ENCODE results near the gene KANK3. TPM values are rescaled to one million over a fixed set of nuclear protein-coding genes. Genes with fewer than 3 reads are reported as not detected.

KANK3 gene
- total and polyA plus RNA-seq, 10 of the 15 experiments (the other 5 are each of a cell fraction or from before 2014, with no cell fraction given), result 0.03 to 0.93 (median 0.22) TPM; not detected in 1

- WGBS (ENCODE audit: insufficient coverage, insufficient replicate concordance, low lambda C conversion rate, missing lambda C conversion rate), result 1% methylated on average over 20 of the region's 28 CpGs
- in situ Hi-C loops (cut with MboI), result no loop called here
- Histone ChIP-seq H2AFZ (ENCODE audit: control insufficient read depth, low read depth, low read length) (peak overlapping the region; percentile 46), H3K27ac (ENCODE audit: control insufficient read depth, insufficient read depth) (peak overlapping the region; percentile 98), H3K4me1 (ENCODE audit: control insufficient read depth, insufficient read depth, low read length) (peaks cover 11% of the 10 kb centered on the region), H4K20me1 (ENCODE audit: control insufficient read depth, insufficient read depth) (peaks cover 5% of the 10 kb centered on the region), H3K9me3 (replicated peaks; ENCODE audit: control insufficient read depth, insufficient read depth, low read length) (no peaks in the 10 kb centered on the region; the same call in 2 of the 3 replicates), H3K27me3 (replicated peaks in 1 of 2; ENCODE audit: control insufficient read depth in 2 of 2, insufficient read depth in 2 of 2, low read length in 1 of 2) (no peaks in the 10 kb centered on the region), H3K9ac (ENCODE audit: control insufficient read depth, insufficient read depth, low read length) (peak overlapping the region; percentile 96), H3K36me3 (ENCODE audit: control insufficient read depth in 2 of 2, insufficient read depth in 2 of 2, low read length in 1 of 2) (peaks cover 0 to 3% of the 10 kb centered on the region in 2 experiments; a peak in 1 of 4 replicates), H3K4me3 (peak overlapping the region; percentile 70), H3K4me2 (ENCODE audit: control insufficient read depth, insufficient read depth) (peak overlapping the region; percentile 93), H3K79me2 (ENCODE audit: control insufficient read depth, insufficient read depth, low read length) (peaks cover 22% of the 10 kb centered on the region)
- ChIA-PET RAD21 (ENCODE audit: unreplicated experiment) (interaction anchor here (0.6 to 1.6 kb wide), 5 partner anchors 23 to 181 kb away, joined by 3 to 5 read pairs (median 4); partner anchors contain the start of genes CERS4, MARCHF2 and ZNF414), SMC1A (ENCODE audit: uncharacterized antibody, unreplicated experiment) (interaction anchor here (0.8 kb wide), 1 partner anchor 23 kb away, joined by 3 read pairs; no protein-coding TSS in a partner anchor), POLR2A (interaction anchor here (0.5 to 3.0 kb wide), 9 partner anchors 9 to 447 kb away, joined by 3 to 11 read pairs (median 4); partner anchors contain the start of genes HNRNPM, MARCHF2, TIMM44 and ZNF414), CTCF (interaction anchor here (1.0 to 1.6 kb wide), 7 partner anchors 22 to 123 kb away, joined by 3 to 14 read pairs (median 4); partner anchors contain the start of genes MARCHF2 and ZNF414)
- no peak for TF ChIP-seq RCOR1 (conservative IDR thresholded peaks at IDR 0.05; ENCODE audit: low read depth, low read length)
- TF ChIP-seq POLR2AphosphoS2 (IDR thresholded peaks at IDR 0.05; ENCODE audit: low read depth, low read length), result no peak
- TF ChIP-seq HDGF (IDR thresholded peaks at IDR 0.05), result peak; percentile 65; the same call in 1 of the 2 replicates
- no peak for TF ChIP-seq MTA2 (IDR thresholded peaks at IDR 0.05; ENCODE audit: low read depth)
- 0 out of 2 replicates have a peak, but pooled peaks have one; percentile 3 for TF ChIP-seq YY1 (IDR thresholded peaks at IDR 0.05; ENCODE audit: low read depth, low read length)
- TF ChIP-seq ESRRA (IDR thresholded peaks at IDR 0.05; ENCODE audit: low read length), result no peak
- peak; percentile 27; the same call in 1 of the 2 replicates for TF ChIP-seq IKZF1 (conservative IDR thresholded peaks at IDR 0.05)
- peak; percentile 74 for TF ChIP-seq SP1 (IDR thresholded peaks at IDR 0.05; ENCODE audit: low read depth, low read length)
- TF ChIP-seq ZNF274 (IDR thresholded peaks at IDR 0.05; ENCODE audit: insufficient read depth, insufficient read length), result no peak
- TF ChIP-seq RFX5 (IDR thresholded peaks at IDR 0.05; ENCODE audit: low read depth, low read length), result 0 out of 2 replicates have a peak, but pooled peaks have one; percentile 25
- TF ChIP-seq POLR2A (IDR thresholded peaks at IDR 0.05; ENCODE audit: low read depth, low read length), result peak; percentile 72
- 0 out of 2 replicates have a peak, but pooled peaks have one; percentile 34 for TF ChIP-seq CREB1 (IDR thresholded peaks at IDR 0.05; ENCODE audit: low read depth)
- 0 out of 2 replicates have a peak, but pooled peaks have one; percentile 33 for TF ChIP-seq NFYB (IDR thresholded peaks at IDR 0.05; ENCODE audit: insufficient read depth, low read depth, low read length)
- TF ChIP-seq HDAC6 (IDR thresholded peaks at IDR 0.05; ENCODE audit: unreplicated experiment), result no peak
- TF ChIP-seq, protein P1, sequence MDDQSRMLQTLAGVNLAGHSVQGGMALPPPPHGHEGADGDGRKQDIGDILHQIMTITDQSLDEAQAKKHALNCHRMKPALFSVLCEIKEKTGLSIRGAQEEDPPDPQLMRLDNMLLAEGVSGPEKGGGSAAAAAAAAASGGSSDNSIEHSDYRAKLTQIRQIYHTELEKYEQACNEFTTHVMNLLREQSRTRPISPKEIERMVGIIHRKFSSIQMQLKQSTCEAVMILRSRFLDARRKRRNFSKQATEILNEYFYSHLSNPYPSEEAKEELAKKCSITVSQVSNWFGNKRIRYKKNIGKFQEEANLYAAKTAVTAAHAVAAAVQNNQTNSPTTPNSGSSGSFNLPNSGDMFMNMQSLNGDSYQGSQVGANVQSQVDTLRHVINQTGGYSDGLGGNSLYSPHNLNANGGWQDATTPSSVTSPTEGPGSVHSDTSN (IDR thresholded peaks at IDR 0.05; ENCODE audit: insufficient replicate concordance, low read depth, low read length), result peak; percentile 40
- no peak for TF ChIP-seq SUPT20H (IDR thresholded peaks at IDR 0.05; ENCODE audit: borderline replicate concordance, control insufficient read depth, low read depth, low read length)
- TF ChIP-seq MTA3 (IDR thresholded peaks at IDR 0.05; ENCODE audit: borderline replicate concordance, low read length), result no peak
- no peak for TF ChIP-seq ZNF384 (IDR thresholded peaks at IDR 0.05; ENCODE audit: borderline replicate concordance, low read depth, low read length)
- BruUV-seq (replicated peaks), result no TSS peak
- DNase-seq (ENCODE audit: low read depth, low spot score), result peak; percentile 63
- no peak for FAIRE-seq
- peak; percentile 77 for ATAC-seq
- intact Hi-C loops (cut with micrococcal nuclease; ENCODE audit: unreplicated experiment), result no loop called here
Observed at GRCh38 chr19:8390617-8390981, 47.5 kb upstream of the KANK3 start.

Measured in GM12878 (cell line).